ENCODE measurements around the gene NXF1. TPM values are rescaled to one million over a fixed set of nuclear protein-coding genes. Genes with fewer than 3 reads are reported as not detected.

The NXF1 gene
- total RNA-seq, 3 donors from 2014 or later, result 74.9 to 89.3 (median 76.4) TPM

GRCh38 chr11:62839050-62839945, 34.1 kb upstream of the NXF1 start, which contains the start of gene WDR74:
TSS of gene WDR74 (minus strand) at chr11:62839590. CDS start at chr11:62839570, 20 bp downstream.
- H3K9me3 ChIP-seq, result no peaks in the 10 kb centered on the region

GRCh38 chr11:62835336-62835735, 30.1 kb upstream of the NXF1 start:
- Histone ChIP-seq H3K9me3 (no peaks in the 10 kb centered on the region), H3K4me1 (peaks cover 4 to 13% of the 10 kb centered on the region in 2 donors)
- intact Hi-C loops (cut with DNase I; ENCODE audit: low total_unique reads), result loop anchor here (10.0 kb wide), 1 partner anchor 51 kb away; the partner anchor contains the start of gene TMEM179B

More at GRCh38 chr11:62839050-62839945, 34.1 kb upstream of the NXF1 start, which contains the start of gene WDR74:
- peak within 1 kb of the TSS; percentile 96 to 99 for H3K27ac ChIP-seq
- peaks cover 0 to 7% of the 10 kb centered on the region in 2 donors for H3K4me1 ChIP-seq
- H3K36me3 ChIP-seq, result no peaks in the 10 kb centered on the region
- H3K4me3 ChIP-seq, result peak within 1 kb of the TSS; percentile 68 to 99 (median 91)
- intact Hi-C loops (cut with DNase I; ENCODE audit: low total_unique reads), result loop anchor here (10.0 kb wide), 1 partner anchor 54 kb away; the partner anchor contains the start of gene TMEM179B
- TF ChIP-seq POLR2A (IDR thresholded peaks at IDR 0.05) (peak; percentile 85), CTCF (IDR thresholded peaks at IDR 0.05) (no peak), POLR2AphosphoS5 (IDR thresholded peaks at IDR 0.05) (peak; percentile 92 to 99 (median 98))
- DNase-seq (ENCODE audit: low spot score in 2 of 2), result peak; percentile 86 to 90
- no peaks in the 10 kb centered on the region for H3K27me3 ChIP-seq

GRCh38 chr11:62832336-62833234, 27.3 kb upstream of the NXF1 start, which contains the start of gene TEX54:
TSS of gene TEX54 (minus strand) at chr11:62832841.
- Histone ChIP-seq H3K4me3 (peak within 1 kb of the TSS; percentile 74 to 92 (median 88)), H3K27ac (peak within 1 kb of the TSS; percentile 98), H3K9me3 (no peaks in the 10 kb centered on the region), H3K36me3 (no peaks in the 10 kb centered on the region), H3K27me3 (no peaks in the 10 kb centered on the region), H3K4me1 (peaks cover 4 to 6% of the 10 kb centered on the region in 2 donors)
- intact Hi-C loops (cut with DNase I; ENCODE audit: low total_unique reads), result loop anchor here (10.0 kb wide), 1 partner anchor 48 kb away; the partner anchor contains the start of gene TMEM179B
- TF ChIP-seq POLR2A (IDR thresholded peaks at IDR 0.05), result no peak
- TF ChIP-seq CTCF (IDR thresholded peaks at IDR 0.05), result no peak
- TF ChIP-seq POLR2AphosphoS5 (IDR thresholded peaks at IDR 0.05), result no peak
- DNase-seq (ENCODE audit: low spot score in 2 of 2), result peak; percentile 59 to 64

More at GRCh38 chr11:62835336-62835735, 30.1 kb upstream of the NXF1 start:
- Histone ChIP-seq H3K27me3 (no peaks in the 10 kb centered on the region), H3K36me3 (no peaks in the 10 kb centered on the region), H3K4me3 (no peak overlapping the region), H3K27ac (no peak overlapping the region)
- TF ChIP-seq CTCF (IDR thresholded peaks at IDR 0.05), result no peak
- no peak for TF ChIP-seq POLR2A (IDR thresholded peaks at IDR 0.05)
- TF ChIP-seq POLR2AphosphoS5 (IDR thresholded peaks at IDR 0.05), result no peak
- no peak for DNase-seq (ENCODE audit: low spot score in 2 of 2)

GRCh38 chr11:62831520-62832335, 26.5 kb upstream of the NXF1 start, which contains the start of gene STX5:
TSS of gene STX5 (minus strand) at chr11:62832051. CDS start at chr11:62831243, 808 bp downstream.
- H3K36me3 ChIP-seq, result no peaks in the 10 kb centered on the region
- intact Hi-C loops (cut with DNase I; ENCODE audit: low total_unique reads), result loop anchor here (10.0 kb wide), 1 partner anchor 47 kb away; the partner anchor contains the start of gene TMEM179B
- H3K27me3 ChIP-seq, result no peaks in the 10 kb centered on the region
- peaks cover 4 to 6% of the 10 kb centered on the region in 2 donors for H3K4me1 ChIP-seq
- no peaks in the 10 kb centered on the region for H3K9me3 ChIP-seq
- H3K27ac ChIP-seq, result peak within 1 kb of the TSS; percentile 98
- peak; percentile 100 for DNase-seq (ENCODE audit: low spot score in 2 of 2)
- TF ChIP-seq POLR2AphosphoS5 (IDR thresholded peaks at IDR 0.05) (peak; percentile 69 to 98 (median 82)), CTCF (IDR thresholded peaks at IDR 0.05) (no peak), POLR2A (IDR thresholded peaks at IDR 0.05) (peak; percentile 92)
- H3K4me3 ChIP-seq, result peak within 1 kb of the TSS; percentile 74 to 92 (median 88)

Measured in breast epithelium (tissue), 4 donors.